Rectal smooth muscle tissue (tissue), 1 donor: ENCODE measurements around the gene AHI1.

Source experiments
- H3K27ac ChIP-seq: one replicate; pipeline ENCODE4 v1.7.0; 2013; ENCODE audit warnings: low read depth, low read length, inconsistent platforms
- H3K27me3 ChIP-seq: one replicate; pipeline ENCODE4 v1.7.0; 2013; ENCODE audit warnings: low read length; ENCODE audit not compliant: control insufficient read depth, insufficient read depth
- H3K36me3 ChIP-seq: one replicate; pipeline ENCODE4 v1.7.0; 2013; ENCODE audit warnings: low read length; ENCODE audit not compliant: control insufficient read depth, insufficient read depth
- H3K4me1 ChIP-seq: one replicate; pipeline ENCODE4 v1.7.0; 2013; ENCODE audit warnings: low read length; ENCODE audit not compliant: control insufficient read depth, insufficient read depth
- H3K4me3 ChIP-seq: one replicate; pipeline ENCODE4 v1.7.0; 2013; ENCODE audit warnings: low read length
- H3K9ac ChIP-seq: one replicate; pipeline ENCODE4 v1.7.0; 2013; ENCODE audit warnings: low read length

Gene AHI1

GRCh38 chr6:135329851-135330803 is 167.4 kb downstream of the AHI1 start:
- H3K36me3 ChIP-seq, result no peaks in the 10 kb centered on the region
- H3K4me1 ChIP-seq, result no peaks in the 10 kb centered on the region
- H3K9ac ChIP-seq, result no peak overlapping the region
- H3K27ac ChIP-seq, result no peak overlapping the region
- no peaks in the 10 kb centered on the region for H3K27me3 ChIP-seq
- H3K4me3 ChIP-seq, result no peak overlapping the region

- Histone ChIP-seq H3K9ac (no peak overlapping the region), H3K4me1 (no peaks in the 10 kb centered on the region), H3K36me3 (no peaks in the 10 kb centered on the region), H3K27me3 (no peaks in the 10 kb centered on the region), H3K27ac (no peak overlapping the region), H3K4me3 (no peak overlapping the region)
Observed at GRCh38 chr6:135328136-135328535, 169.4 kb downstream of the AHI1 start.

- Histone ChIP-seq H3K9ac (no peak overlapping the region), H3K36me3 (no peaks in the 10 kb centered on the region), H3K4me3 (no peak overlapping the region), H3K27me3 (no peaks in the 10 kb centered on the region), H3K27ac (no peak overlapping the region), H3K4me1 (no peaks in the 10 kb centered on the region)
Observed at GRCh38 chr6:135325624-135326424, 171.7 kb downstream of the AHI1 start.

GRCh38 chr6:135324531-135324930 is 173.0 kb downstream of the AHI1 start:
- Histone ChIP-seq H3K27me3 (no peaks in the 10 kb centered on the region), H3K4me1 (no peaks in the 10 kb centered on the region), H3K36me3 (no peaks in the 10 kb centered on the region)

GRCh38 chr6:135323979-135324378 is 173.6 kb downstream of the AHI1 start:
- Histone ChIP-seq H3K9ac (no peak overlapping the region), H3K4me1 (no peaks in the 10 kb centered on the region), H3K27me3 (no peaks in the 10 kb centered on the region), H3K36me3 (no peaks in the 10 kb centered on the region), H3K4me3 (no peak overlapping the region), H3K27ac (no peak overlapping the region)

More at GRCh38 chr6:135324531-135324930, 173.0 kb downstream of the AHI1 start:
- Histone ChIP-seq H3K4me3 (no peak overlapping the region), H3K27ac (no peak overlapping the region), H3K9ac (no peak overlapping the region)

GRCh38 chr6:135323202-135323668 is 174.3 kb downstream of the AHI1 start:
- H3K9ac ChIP-seq, result no peak overlapping the region
- no peaks in the 10 kb centered on the region for H3K36me3 ChIP-seq
- no peak overlapping the region for H3K4me3 ChIP-seq
- no peak overlapping the region for H3K27ac ChIP-seq
- H3K4me1 ChIP-seq, result no peaks in the 10 kb centered on the region
- H3K27me3 ChIP-seq, result no peaks in the 10 kb centered on the region

- Histone ChIP-seq H3K27ac (no peak overlapping the region), H3K4me1 (no peaks in the 10 kb centered on the region), H3K9ac (no peak overlapping the region), H3K4me3 (no peak overlapping the region), H3K27me3 (no peaks in the 10 kb centered on the region), H3K36me3 (no peaks in the 10 kb centered on the region)
Observed at GRCh38 chr6:135322427-135323201, 174.9 kb downstream of the AHI1 start.

- Histone ChIP-seq H3K4me1 (no peaks in the 10 kb centered on the region), H3K4me3 (no peak overlapping the region), H3K27me3 (no peaks in the 10 kb centered on the region), H3K36me3 (no peaks in the 10 kb centered on the region), H3K27ac (no peak overlapping the region), H3K9ac (no peak overlapping the region)
Observed at GRCh38 chr6:135320721-135321621, 176.6 kb downstream of the AHI1 start.

GRCh38 chr6:135319819-135320218 is 177.7 kb downstream of the AHI1 start:
- Histone ChIP-seq H3K4me1 (no peaks in the 10 kb centered on the region), H3K36me3 (no peaks in the 10 kb centered on the region), H3K9ac (no peak overlapping the region), H3K27me3 (no peaks in the 10 kb centered on the region), H3K27ac (no peak overlapping the region), H3K4me3 (no peak overlapping the region)

- no peaks in the 10 kb centered on the region for H3K27me3 ChIP-seq
- no peak overlapping the region for H3K27ac ChIP-seq
- no peak overlapping the region for H3K9ac ChIP-seq
- H3K4me3 ChIP-seq, result no peak overlapping the region
- no peaks in the 10 kb centered on the region for H3K4me1 ChIP-seq
- no peaks in the 10 kb centered on the region for H3K36me3 ChIP-seq
Observed at GRCh38 chr6:135318738-135319469, 178.6 kb downstream of the AHI1 start.

GRCh38 chr6:135314543-135314942 is 183.0 kb downstream of the AHI1 start:
- Histone ChIP-seq H3K27ac (no peak overlapping the region), H3K4me3 (no peak overlapping the region)

More at GRCh38 chr6:135314543-135314942, 183.0 kb downstream of the AHI1 start:
- no peak overlapping the region for H3K9ac ChIP-seq
- H3K4me1 ChIP-seq, result no peaks in the 10 kb centered on the region
- H3K27me3 ChIP-seq, result no peaks in the 10 kb centered on the region
- no peaks in the 10 kb centered on the region for H3K36me3 ChIP-seq
